Measurements from ENCODE around the gene CTNND2.
A peak's percentile ranks its signal among the peaks of the same experiment; 100 is the strongest.
"Not testable (repeated sequence)": the region's sequence is repeated elsewhere in the genome, so short reads cannot be mapped to it uniquely, and the experiment has no call there.

The CTNND2 gene

GRCh38 chr5:11146171-11146570 is 758.1 kb downstream of the CTNND2 start:
- no peak for DNase-seq

DNA sequence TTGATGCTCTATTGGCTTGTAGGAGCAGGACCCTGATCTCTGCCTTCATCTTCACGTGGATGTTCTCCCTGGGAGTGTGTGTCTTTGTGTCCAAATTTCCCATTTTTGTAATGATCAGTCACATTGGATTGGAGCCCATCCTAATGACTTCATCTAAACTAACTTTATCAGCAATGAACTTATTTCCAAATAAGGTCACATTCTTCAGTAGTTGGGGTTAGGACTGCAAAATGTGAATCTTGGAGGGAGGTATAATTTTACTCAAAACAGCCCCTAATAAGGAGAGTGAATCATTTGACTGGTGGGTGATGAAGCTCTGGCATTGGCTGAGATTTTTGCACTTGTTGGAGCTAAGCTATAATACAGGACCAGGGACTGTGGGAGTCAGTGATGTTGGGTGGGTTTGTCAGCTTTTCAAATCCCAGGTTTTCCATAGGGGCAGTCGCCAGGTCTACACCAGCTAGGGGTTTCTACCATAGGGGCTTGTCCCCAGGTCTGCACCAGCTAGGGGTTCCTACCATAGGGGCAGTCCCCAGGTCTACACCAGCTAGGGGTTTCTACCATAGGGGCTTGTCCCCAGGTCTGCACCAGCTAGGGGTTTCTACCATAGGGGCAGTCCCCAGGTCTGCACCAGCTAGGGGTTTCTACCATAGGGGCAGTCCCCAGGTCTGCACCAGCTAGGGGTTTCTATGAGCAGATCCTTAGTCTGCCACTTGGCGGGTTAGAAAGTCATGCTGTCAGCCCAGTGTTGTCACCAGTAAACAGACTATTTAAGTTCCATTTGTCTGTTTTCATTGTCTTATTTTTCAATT is 760.6 kb downstream of the CTNND2 start:
- no peak for DNase-seq

DNA sequence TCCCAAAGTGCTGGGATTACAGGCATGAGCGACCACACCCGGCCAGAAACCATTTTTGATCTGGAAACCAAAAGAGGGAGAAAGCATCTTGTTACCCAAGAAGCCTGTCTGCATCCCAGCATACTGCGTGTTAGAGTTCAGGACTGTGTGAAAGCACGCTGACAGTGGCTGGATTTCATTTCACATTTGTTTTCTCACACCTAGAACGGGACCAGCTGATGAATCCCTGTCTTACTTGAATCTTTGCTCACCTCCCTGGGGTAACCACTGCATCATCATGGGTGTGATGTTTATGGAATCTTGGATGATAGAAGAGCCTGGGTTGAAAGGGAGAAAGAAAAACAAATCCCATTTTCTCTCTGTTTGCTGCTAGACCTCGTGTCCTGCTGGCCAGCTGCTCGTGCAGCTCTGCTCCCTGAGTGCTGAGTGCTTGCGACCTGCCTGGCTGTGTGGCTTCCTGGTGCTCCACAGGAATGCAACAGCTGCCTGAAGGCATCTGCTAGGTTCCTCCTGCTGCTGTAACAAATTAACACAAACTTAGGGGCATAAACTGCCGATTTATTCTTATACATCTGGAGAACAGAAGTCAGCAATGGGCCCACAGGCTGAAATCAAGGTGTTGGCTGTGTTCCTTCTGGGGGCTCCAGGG is 764.9 kb downstream of the CTNND2 start:
- DNase-seq = no peak

DNA sequence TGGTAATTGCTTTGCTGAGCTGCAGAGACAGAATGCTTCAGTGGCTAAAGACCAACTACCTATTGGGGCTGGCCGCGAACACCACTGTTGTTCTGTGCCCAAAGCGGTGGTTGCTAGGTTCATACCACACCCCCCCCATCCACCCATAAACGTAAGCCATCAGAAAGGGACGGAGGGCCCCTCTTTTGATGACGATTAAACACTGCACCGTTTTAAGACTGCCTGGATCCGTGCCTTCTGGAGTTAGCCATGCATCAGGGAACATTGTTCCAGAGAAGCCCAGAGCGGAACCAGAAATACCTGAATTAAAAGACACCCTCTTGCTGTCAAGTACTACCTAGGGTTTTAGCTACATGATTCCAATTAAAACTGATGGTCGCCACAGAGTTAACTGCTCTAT is 774.1 kb downstream of the CTNND2 start:
- DNase-seq = no peak

DNA sequence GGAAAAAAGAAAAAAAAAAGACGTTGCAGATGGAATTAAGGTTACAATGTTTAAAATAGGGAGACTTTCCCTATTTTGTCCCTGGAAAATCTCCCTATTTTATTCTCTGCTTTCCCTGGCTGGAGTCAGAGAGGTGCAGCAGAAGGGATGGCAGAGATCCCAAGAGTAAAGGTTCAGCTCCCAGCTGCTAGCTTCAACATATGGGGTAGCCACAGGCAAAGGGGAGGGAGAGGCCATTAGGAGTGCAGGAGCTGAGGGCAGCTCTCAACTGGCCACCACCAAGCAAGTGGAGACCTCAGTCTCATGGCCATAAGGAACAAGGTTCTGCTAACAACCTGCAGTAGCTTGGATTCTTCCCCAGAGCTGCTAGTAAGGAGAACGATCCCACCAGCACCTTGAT is 776.2 kb downstream of the CTNND2 start:
- DNase-seq = peak; percentile 55

DNA sequence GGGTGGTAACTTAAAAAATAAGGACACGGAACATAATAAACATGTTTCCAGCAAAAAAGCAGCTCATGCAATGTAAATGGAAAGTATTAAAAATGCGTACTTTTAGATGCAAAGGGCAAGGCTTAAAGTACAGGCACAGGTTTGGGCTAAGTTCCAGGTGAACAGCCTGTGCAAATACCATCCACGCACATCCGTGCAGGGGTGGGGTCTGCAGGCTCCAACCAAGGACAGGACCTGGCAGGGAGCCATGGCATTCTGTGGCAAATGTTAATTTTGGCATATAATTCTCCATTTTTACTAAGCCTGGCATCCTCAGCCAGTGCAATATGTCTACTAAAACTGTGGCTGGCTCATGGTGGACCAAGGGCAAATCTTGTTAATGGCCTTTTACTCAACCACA is 777.4 kb downstream of the CTNND2 start:
- DNase-seq = peak; percentile 77

DNA sequence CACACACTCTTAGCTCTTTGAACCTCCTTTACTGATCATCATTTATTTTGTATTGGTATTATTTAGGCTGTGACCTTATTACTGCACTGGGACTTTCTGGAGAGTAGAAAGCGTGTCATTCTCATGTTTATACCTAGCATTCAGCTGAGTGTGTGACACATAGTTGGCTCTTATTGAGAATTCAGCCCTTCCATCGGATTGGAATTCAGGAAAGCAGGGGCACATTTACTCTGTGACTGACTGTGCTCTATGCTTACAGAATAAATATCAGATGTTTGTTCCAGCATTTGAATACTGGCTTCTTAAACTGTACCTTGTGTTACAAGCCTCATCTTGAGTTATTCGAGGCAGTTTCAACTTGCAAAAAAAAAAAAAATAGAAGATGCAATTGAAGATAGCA is 782.4 kb downstream of the CTNND2 start:
- no peak for DNase-seq

GRCh38 chr5:11110128-11110527 is 794.1 kb downstream of the CTNND2 start:
- no peak for DNase-seq

DNA sequence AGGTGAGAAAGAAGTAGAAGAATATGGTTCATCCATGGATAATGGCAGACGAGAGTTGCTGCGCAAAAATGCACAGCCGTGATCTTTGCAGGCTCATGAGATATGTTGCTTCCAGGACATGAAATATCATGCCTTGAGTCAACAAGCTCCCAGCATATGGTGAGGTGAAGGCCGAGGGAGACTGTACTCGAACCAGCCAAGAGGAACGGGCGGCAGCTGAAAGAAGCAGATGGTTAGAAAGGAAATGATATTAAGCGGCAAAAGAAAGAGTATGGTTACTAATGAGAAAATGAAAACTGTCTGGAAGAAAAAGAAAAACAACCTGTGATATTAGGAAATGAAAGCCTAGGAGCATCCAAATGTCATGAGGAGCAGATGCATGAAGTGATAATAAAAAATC is 798.5 kb downstream of the CTNND2 start:
- DNase-seq = peak; percentile 97

GRCh38 chr5:11104651-11105112 is 799.6 kb downstream of the CTNND2 start:
- DNase-seq = no peak

GRCh38 chr5:11104210-11104609 is 800.0 kb downstream of the CTNND2 start:
- no peak for DNase-seq

GRCh38 chr5:11084111-11084510 is 820.1 kb downstream of the CTNND2 start:
- DNase-seq = peak; percentile 68

- no peak for DNase-seq
Observed at GRCh38 chr5:11082404-11082945, 821.8 kb downstream of the CTNND2 start.

DNA sequence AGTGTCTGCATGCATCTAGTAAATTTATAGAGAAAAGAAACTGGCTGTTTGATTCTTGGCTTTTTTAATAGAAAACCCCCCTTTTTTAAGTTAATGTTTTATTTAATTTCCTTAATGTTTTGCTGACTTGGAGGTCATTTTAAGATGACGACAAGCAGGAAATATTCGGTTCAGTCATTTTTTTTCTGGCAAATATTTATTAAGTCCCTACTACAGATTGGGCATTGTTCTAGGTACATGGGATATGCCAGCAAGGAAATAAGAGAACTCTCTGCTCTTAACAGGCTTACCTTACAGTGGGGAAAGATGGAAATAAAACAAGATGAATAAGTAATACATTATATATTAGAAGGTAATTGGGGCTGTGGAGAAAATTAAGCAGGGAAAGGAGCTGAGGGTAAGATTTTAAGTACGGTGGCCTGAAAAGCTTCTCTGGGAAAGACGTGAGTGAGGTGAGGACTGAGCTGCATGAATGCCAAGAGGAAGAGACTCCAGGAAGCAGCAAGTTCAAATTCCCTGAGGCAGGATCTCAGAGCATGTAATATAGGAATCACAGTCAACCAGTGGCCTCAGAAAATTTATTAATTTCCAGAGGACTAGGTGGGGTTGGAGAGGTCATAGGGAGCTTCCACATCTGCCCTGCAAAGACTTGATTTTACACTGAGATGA is 827.2 kb downstream of the CTNND2 start:
- DNase-seq = no peak

GRCh38 chr5:11075035-11075805 is 829.0 kb downstream of the CTNND2 start:
- DNase-seq = no peak

DNA sequence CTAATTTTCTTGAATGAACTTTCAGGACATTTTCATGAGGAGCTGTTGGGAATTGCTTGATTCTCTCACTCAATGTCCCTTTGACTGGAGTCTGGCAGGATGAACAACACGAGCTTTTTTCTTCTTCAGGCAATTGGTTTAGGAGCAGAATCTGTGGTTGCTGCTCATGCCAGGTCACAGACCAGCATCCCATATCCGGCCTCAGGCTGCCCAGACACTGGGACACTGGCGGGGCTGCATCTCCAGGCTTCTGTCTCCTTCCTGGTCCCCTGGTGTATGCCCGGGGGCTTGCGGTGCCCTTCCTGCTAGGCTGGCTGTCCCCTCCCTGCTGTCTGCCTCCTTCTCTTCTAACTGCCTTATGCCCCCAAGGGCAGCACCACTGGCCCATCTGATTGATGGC is 831.7 kb downstream of the CTNND2 start:
- DNase-seq = no peak

- DNase-seq = no peak
Observed at GRCh38 chr5:11072076-11072475, 832.2 kb downstream of the CTNND2 start.

- DNase-seq = no peak
Observed at GRCh38 chr5:11069041-11069440, 835.2 kb downstream of the CTNND2 start.

DNA sequence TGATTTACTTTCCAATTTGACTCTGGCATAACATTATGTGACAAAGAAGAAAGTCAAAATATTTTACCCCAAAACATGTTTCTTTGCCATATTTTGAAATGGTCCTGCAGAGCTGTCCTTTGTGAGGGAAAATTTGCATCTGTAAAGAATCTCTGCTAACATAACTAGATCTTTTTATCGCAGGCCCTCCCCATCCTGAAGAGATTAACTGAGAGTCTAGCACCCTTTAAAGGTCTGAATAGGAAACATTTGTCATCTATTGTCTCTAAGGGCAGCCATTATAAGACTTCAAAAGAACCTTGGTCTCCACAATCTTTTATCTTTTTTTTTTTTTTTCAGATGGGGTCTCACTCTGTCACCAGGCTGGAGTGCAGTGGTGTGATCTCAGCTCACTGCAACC is 838.5 kb downstream of the CTNND2 start:
- DNase-seq = not testable (repeated sequence)

DNA sequence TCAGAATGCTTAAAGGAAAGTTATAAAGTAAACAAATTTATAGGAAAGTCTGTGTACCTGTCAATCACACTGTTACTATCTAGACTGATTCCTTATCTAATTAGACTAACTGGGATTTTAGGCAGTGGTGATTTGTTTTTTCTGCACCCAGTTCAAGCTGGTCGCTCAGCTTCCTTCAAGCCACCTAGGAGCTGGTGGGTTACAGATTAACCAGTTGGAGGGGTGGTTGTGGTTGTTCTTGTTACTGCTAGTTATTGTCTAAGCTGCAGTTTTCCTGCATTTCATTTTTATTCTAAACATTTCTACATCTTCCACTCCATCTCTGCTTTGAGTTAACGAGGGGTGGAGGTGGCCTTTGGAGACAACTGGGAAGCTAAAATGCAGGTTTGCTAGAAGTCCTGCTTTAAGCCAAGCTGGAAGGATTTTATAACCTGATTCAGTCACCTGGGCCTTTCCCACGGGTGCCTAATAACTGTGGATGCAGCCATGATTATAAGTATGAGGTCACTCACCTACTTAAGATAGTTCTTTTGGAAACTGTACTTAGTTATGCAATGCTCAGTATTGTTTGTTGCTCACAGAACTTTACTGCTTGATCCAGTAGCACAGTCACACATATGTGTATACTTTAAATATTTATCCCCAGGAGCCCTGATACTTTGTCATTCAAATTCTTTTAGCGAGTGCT is 839.3 kb downstream of the CTNND2 start:
- no peak for DNase-seq

GRCh38 chr5:11062397-11062796 is 841.8 kb downstream of the CTNND2 start:
- peak; percentile 37 for DNase-seq

- DNase-seq = no peak
Observed at GRCh38 chr5:11056560-11056959, 847.7 kb downstream of the CTNND2 start.

All from NCI-H2171 (cell line).